HG02943 (cell line): Measurements from ENCODE around the gene LYST.
"Not testable (repeated sequence)": the region's sequence is repeated elsewhere in the genome, so short reads cannot be mapped to it uniquely, and the experiment has no call there.

Source experiments
- ATAC-seq: cut with Tn5 transposase; IDR thresholded peaks from one replicate; pipeline ENCODE4 v1.9.1; 2021; ENCODE audit warnings: mild to moderate bottlenecking, low read depth, moderate library complexity; ENCODE audit not compliant: unreplicated experiment

LYST gene

DNA sequence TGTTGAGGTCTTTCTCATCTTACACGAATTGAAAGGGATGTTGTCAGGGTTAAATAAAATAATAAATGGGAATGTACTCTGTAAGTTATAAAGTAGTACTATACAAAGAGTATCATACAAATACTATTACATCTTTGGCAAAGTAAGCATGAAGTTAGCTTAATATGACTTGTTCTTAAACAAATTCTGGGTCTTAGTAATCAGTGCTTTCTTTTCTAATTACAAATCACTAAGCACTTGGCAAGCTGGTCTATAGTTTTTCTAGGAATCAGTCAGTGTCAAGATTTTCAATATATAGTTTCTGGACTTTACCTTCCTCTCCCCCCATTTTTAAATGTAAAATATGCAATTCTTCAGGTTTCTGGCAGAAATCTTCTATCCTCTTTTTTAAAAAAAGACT is 6.9 kb downstream of the LYST start:
- no peak for ATAC-seq

DNA sequence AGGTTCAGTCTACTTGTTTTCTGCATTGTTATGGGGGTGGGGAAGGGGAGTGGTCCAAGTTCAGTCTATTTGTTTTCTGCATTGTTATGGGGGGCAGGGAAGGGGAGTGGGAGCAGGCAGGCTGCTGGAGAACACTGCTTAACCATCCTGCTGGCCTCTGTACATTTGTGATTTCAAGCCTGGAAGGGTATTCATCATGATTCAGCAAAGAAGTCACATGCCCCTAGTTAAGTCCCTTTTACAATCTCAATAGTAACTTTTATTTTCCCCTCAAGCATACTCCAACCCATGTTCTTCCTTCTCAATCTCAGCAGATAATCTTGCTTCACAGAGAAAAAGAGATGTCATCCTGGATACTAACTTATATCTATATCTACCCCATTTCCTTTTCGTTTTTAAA is 7.9 kb downstream of the LYST start:
- ATAC-seq: no peak

GRCh38 chr1:235857756-235858155 is 8.9 kb downstream of the LYST start:
- no peak for ATAC-seq

DNA sequence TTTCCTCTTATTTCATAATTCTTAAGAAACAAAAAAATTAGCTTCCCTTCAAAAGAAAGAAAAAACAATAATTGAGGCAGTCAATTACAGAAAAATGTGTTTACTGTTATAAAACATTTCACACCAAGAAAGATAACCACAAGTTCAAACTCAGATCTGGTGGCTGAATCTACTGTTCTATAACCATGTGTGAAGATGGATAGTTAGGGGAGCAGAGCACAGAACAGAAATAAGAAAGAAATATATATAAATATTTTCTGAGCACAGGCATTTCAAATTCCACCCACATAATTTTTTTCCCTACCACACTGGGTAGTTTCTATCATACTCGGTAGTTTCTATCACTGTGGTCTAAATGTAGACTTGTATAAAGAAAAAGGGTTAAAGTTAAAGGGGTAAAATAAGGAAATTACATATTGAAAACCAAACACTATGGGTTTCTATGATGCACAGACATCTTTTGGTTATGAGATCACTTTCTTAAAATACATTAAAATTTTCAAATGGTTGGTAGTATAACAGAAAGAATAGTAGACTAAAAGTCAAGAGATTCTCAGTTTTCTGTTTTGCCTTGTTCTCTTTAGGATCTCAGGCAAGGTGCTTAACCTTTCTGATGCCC is 10.8 kb downstream of the LYST start:
- ATAC-seq: no peak

GRCh38 chr1:235854347-235854746 is 12.4 kb downstream of the LYST start:
- ATAC-seq: no peak

DNA sequence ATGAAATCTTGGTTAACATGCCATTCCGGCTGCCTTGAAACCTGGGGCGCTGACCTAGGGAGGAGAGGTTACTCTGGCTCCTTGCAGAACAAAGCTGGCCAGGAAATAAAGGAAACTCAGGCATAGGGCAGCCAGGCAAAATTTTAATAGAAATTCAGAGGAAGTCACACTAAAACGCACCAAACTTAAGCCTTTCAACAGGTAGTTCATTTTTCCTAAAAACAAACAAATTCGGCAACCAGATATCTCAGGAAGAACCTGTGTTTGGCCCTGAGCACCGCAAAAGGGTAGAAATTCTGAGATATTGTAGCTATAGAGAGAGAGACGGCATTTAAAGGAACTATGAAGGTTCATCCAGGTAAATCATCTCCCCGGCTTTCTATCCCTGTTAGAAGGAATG is 13.1 kb downstream of the LYST start:
- no peak for ATAC-seq

- ATAC-seq: no peak
Observed at GRCh38 chr1:235852887-235853286, 13.8 kb downstream of the LYST start.

DNA sequence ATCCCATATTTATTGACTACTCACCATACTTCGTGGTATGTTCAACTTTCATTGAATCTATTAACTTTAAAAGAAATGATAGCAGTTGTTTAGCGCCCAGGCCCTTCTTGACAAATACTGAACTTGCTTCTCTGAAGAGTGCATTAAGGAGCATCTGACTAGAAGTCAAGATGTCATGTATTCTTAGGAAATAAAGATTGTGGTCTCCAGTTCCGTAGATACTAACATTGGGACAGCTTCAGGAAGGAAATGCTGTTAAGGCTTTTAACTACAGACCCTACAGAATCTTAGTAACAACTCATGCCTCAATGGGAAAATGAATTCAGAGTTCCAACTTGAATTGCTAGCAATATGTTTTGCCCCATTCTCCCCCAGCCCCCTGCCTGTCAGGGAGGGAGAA is 14.8 kb downstream of the LYST start:
- ATAC-seq: no peak

DNA sequence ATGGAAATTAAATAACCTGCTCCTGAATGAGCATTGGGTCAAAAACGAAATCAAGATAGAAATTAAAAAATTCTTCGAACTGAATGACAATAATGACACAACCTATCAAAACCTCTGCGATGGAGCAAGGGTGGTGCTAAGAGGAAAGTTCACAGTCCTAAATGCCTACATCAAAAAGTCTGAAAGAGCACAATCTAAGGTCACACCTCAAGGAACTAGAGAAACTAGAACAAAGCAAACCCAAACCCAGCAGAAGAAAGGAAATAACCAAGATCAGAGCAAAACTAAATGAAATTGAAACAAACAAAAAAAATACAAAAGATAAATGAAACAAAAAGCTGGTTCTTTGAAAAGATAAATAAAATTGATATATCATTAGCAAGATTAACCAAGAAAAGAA is 18.5 kb downstream of the LYST start:
- ATAC-seq: not testable (repeated sequence)

GRCh38 chr1:235845656-235846107 is 21.0 kb downstream of the LYST start:
- ATAC-seq: not testable (repeated sequence)

GRCh38 chr1:235844776-235845175 is 21.9 kb downstream of the LYST start:
- no peak for ATAC-seq

DNA sequence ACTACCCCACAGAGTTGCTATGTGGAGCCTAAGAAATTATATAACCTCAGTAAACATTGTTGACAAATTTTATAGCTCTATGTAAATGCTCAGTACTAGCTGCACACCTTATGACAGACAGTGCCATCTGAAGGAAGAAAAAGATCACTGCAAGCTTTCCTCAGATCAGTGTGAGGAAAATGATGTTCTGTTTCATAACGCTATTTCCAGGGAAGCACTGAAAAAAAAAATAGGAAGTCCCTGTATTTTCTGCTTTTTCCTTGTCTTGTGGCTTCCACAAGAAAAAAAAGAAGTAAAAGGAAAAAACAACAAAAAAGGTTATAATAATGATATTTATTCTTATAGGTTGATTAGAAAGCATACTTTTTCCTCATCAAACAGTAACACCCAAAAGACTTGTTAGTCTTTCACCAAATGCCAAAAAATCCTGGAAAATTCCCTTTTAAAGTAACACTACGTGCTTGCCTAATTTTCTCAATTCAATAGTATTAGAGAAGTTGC is 23.2 kb downstream of the LYST start:
- ATAC-seq: peak; percentile 58

DNA sequence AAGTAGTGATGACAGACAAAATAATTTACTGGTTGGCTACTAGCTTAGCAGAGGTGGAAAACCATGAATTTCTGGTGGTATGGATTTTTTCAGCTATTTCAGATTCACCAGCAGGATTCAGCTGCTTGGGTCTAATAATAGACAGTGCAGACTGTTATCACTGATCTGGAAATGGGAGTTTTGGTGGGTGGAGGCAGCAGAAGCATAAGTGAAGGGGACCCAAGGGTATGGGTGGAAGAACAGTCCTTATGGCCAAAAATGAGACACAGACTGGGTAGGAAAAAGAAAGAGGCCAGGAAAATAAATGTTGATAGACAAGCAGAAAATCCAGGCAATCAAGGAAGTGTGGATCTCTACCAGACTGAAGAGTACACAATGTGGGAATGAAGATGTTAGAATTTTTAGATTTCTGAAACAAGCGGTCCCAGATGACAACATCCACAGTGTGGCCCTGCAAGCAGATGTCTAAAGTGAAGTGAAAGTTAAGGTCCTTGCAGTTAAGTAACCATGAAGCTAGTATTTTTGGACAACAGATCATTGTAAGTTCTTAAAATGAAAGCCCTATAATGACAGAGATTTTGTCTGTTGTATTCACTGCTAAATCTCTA is 24.7 kb downstream of the LYST start:
- ATAC-seq: no peak

DNA sequence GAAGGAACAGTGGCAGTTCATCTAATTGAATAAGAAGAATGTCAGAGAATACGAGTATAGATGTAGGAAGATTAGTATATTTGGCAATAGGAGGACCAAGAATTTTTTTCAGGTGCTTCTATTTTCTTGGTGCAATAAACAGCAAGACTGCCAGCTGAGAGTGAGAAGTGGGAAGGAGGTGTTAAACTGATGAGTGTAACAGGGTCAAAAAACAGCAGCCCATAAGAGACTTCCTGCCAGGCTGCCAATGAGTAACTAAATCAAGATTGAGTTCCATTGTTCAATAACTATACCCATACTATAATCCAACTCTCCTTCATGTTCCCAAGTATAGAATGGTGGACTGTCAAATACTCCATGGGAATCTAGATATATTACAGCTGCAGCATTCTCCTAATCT is 28.7 kb downstream of the LYST start:
- no peak for ATAC-seq

GRCh38 chr1:235835226-235835625 is 31.5 kb downstream of the LYST start:
- no peak for ATAC-seq

DNA sequence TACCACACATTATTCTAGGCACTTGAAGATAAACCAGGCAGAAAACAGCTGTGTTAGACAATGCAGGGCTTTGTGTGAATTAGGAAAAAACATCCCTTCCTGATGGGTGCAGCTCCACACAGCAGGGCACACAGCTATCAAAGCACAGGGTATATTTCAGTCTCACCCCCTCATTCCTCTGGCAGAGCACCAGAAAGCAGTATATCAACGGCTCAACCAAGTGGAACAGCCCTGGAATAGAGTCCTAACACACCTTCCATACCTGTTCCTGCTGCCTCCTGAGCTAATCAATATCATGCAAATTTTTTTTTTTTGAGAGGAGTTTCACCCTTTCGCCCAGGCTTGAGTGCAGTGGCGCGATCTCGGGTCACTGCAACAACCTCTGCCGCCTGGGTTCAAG is 32.1 kb downstream of the LYST start:
- no peak for ATAC-seq

DNA sequence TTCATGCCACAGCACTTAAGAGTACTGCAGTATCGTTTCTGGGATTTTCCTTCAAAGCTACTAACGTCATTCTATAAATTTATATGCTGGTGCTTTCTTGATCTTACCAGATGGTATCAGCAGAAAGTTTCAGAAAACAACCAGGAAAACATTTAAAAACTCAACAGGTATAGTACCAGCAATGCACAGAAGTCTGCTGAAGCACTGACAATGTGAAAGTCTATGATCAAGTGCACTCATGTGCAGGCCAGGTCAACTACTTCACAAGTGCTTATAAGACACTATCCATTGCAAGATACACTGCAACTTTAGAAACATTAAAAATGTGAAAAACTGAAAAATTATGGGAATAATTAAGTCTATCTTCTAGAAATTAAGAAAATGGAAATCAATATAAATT is 34.7 kb downstream of the LYST start:
- no peak for ATAC-seq

DNA sequence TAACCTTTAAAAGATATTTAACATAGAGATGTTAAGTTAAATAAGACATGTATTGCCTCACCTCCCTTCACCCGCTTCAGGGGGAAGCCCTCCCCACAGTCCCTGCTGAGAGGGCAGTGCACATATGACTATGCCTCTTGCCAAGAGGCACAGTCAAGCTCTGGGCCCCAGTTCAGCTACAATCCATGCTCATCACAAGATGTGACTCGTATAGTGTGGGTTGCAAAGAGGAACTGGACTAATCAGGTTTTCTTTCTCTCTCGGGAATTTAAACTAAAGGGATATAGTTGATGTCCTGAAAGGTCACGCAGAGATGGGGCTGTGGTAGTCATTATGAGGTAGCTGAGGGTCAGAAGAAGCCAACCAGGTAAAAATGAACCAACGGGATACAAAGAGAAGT is 35.6 kb downstream of the LYST start:
- ATAC-seq: no peak

DNA sequence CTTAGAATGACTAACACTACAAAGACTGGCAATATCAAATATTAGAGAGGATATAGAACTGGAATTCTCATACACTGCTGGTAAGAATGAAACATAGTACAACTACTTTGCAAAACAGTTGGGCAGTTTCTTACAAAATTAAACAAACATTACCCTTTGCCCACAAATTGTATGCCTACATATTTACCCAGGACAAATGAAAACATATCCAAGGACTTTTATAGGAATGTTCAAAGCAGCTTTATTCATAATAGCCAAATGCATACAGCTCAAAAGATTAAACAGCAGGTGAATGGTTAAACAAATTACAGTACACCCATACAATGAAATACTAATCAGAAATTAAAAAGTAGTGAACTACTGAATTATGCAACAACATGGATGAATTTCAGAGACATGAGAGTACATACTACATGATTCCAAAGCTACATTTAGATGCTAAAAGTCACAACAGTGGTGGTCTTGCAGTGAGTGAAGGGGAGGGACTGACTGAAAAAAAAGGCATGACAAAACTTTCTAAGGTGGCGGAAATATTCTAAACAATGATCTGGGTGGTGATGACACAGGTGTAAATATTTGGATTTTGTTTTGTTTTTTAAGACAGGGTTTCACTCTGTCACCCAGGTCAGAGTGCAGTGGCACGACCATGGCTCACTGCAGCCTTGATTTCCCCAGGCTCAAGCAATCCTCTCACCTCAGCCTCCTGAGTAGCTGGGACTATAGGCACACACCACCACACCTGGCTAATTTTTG is 40.4 kb downstream of the LYST start:
- ATAC-seq: no peak

GRCh38 chr1:235825229-235825628 is 41.5 kb downstream of the LYST start:
- ATAC-seq: no peak

DNA sequence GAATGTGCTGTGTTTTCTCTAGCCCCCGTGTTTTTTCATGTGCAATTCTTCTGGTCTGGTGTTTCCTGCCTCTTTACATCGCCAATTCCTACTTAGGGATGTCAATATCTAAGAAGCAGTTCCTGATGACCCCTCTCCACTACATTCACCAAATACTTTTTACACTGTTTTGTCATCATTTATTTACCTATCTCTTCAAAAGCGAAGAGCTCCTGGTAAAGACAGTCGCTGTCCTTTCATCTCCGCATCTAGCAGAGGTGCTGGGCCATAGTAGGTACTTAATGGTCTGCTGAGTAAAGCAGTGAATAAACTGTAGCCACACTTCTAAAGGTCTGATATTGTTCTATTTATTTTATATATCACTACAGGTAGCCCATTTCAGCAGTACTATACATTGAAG is 43.0 kb downstream of the LYST start:
- no peak for ATAC-seq

DNA sequence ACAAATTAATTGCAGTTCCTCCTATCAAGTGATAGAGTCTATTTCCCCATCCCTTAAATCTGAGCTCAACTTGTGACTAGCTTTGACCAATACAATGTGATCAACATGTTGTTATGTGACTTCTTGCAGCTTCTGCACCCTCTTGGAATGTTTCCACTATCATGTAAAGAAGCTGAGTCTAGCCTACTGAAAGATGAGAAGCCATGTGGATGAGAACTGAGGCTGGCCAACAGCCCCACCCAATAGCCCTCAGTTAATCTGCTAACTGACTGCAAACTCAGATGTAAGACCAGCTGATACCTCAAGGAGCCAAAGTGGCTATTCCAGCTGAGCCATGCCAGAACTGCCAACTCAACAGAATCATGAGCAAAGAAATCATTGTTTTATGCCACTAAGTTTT is 44.0 kb downstream of the LYST start:
- ATAC-seq: no peak
